CD14-positive monocyte (primary cell): ENCODE results near the gene CHADL. TPM values are rescaled to one million over a fixed set of nuclear protein-coding genes. Genes with fewer than 3 reads are reported as not detected.

Source experiments
- DNase-seq, 3 donors: peaks; one replicate each; pipeline ENCODE4 v3.0.0-alpha.2; 2011 to 2022
- H2AFZ ChIP-seq: 2 replicates; pipeline ENCODE4 v1.6.0; 2012; ENCODE audit warnings: mild to moderate bottlenecking, low read depth, low read length, inconsistent platforms; ENCODE audit not compliant: insufficient read depth, poor library complexity, severe bottlenecking
- H3K27ac ChIP-seq, 2 donors: 1 replicate in 1 of 2; 2 replicates in 1 of 2; pipeline ENCODE4 v1.5.1; 2012 to 2013; ENCODE audit warnings: low read length in 2 of 2, control low read depth in 1 of 2, inconsistent platforms in 1 of 2, low read depth in 1 of 2, mild to moderate bottlenecking in 1 of 2
- H3K27me3 ChIP-seq, 2 donors: one replicate each; pipeline versions ENCODE4 v1.6.0 to v1.6.1; 2011 to 2013; ENCODE audit warnings: low read length in 2 of 2; ENCODE audit not compliant: control insufficient read depth in 2 of 2, insufficient read depth in 2 of 2
- H3K36me3 ChIP-seq, 2 donors: replicated peaks in 1 of 2; 1 replicate in 1 of 2; 2 replicates in 1 of 2; pipeline versions ENCODE4 v1.5.1 to v1.6.1; 2012 to 2013; ENCODE audit warnings: low read length in 2 of 2, control low read depth in 1 of 2, inconsistent platforms in 1 of 2, mild to moderate bottlenecking in 1 of 2; ENCODE audit not compliant: insufficient read depth in 2 of 2, control insufficient read depth in 1 of 2
- H3K4me1 ChIP-seq, 2 donors: 1 replicate in 1 of 2; 2 replicates in 1 of 2; pipeline versions ENCODE4 v1.5.1 to v1.6.1; 2012 to 2013; ENCODE audit warnings: low read length in 2 of 2, control low read depth in 1 of 2, inconsistent platforms in 1 of 2, mild to moderate bottlenecking in 1 of 2, moderate library complexity in 1 of 2; ENCODE audit not compliant: insufficient read depth in 2 of 2, control insufficient read depth in 1 of 2
- H3K4me2 ChIP-seq: replicated peaks from 2 replicates; pipeline ENCODE3; 2012; ENCODE audit warnings: low read length, moderate library complexity, mild to moderate bottlenecking; ENCODE audit not compliant: poor library complexity, severe bottlenecking; ENCODE audit errors: extremely low read depth
- H3K4me3 ChIP-seq, 3 experiments: fragments of 200-600 bp in 1 of 3; sonication (generic) in 1 of 3; replicated peaks in 1 of 3; 1 replicate in 2 of 3; 2 replicates in 1 of 3; pipeline ENCODE4 v1.5.1; 2011 to 2013; ENCODE audit warnings: low read length in 3 of 3, mild to moderate bottlenecking in 3 of 3, control low read depth in 2 of 3, low read depth in 2 of 3, inconsistent platforms in 1 of 3, moderate library complexity in 1 of 3
- H3K79me2 ChIP-seq: 2 replicates; pipeline ENCODE4 v1.6.0; 2012; ENCODE audit warnings: mild to moderate bottlenecking, control low read depth, inconsistent platforms, low read length, moderate library complexity; ENCODE audit not compliant: insufficient read depth
- H3K9ac ChIP-seq: 2 replicates; pipeline ENCODE4 v1.6.0; 2017; ENCODE audit warnings: low read length, mild to moderate bottlenecking; ENCODE audit not compliant: insufficient read depth, poor library complexity, severe bottlenecking
- H3K9me3 ChIP-seq, 2 donors: replicated peaks in 1 of 2; 1 replicate in 1 of 2; 2 replicates in 1 of 2; pipeline versions ENCODE4 v1.5.1 to v1.6.1; 2012 to 2013; ENCODE audit warnings: low read length in 2 of 2, control low read depth in 1 of 2; ENCODE audit not compliant: control insufficient read depth in 1 of 2, insufficient read depth in 1 of 2
- H4K20me1 ChIP-seq: 2 replicates; pipeline ENCODE4 v1.6.0; 2012; ENCODE audit warnings: mild to moderate bottlenecking, low read length, control low read depth, moderate library complexity; ENCODE audit not compliant: insufficient read depth
- H3K27ac Mint-ChIP-seq, 7 donors: one replicate each; pipeline ENCODE4 v1.8.0; 2020; ENCODE audit warnings: mild to moderate bottlenecking in 7 of 7, mixed read lengths in 7 of 7, moderate library complexity in 6 of 7, inconsistent platforms in 2 of 7
- H3K27me3 Mint-ChIP-seq, 3 donors: one replicate each; pipeline ENCODE4 v1.8.0; 2021 to 2022; ENCODE audit warnings: low read depth in 3 of 3, mild to moderate bottlenecking in 3 of 3, mixed read lengths in 3 of 3, moderate library complexity in 3 of 3, inconsistent platforms in 1 of 3
- H3K36me3 Mint-ChIP-seq, 2 donors: one replicate each; pipeline ENCODE4 v1.8.0; 2020; ENCODE audit warnings: mixed read lengths in 2 of 2, inconsistent platforms in 1 of 2, mild to moderate bottlenecking in 1 of 2
- H3K4me1 Mint-ChIP-seq: one replicate; pipeline ENCODE4 v1.8.0; 2020; ENCODE audit warnings: mild to moderate bottlenecking, mixed read lengths
- H3K4me3 Mint-ChIP-seq, 2 donors: one replicate each; pipeline ENCODE4 v1.8.0; 2020; ENCODE audit warnings: mild to moderate bottlenecking in 2 of 2, mixed read lengths in 2 of 2, moderate library complexity in 1 of 2
- H3K9me3 Mint-ChIP-seq, 7 donors: one replicate each; pipeline ENCODE4 v1.8.0; 2020 to 2022; ENCODE audit warnings: mixed read lengths in 7 of 7, mild to moderate bottlenecking in 6 of 7, moderate library complexity in 6 of 7, inconsistent platforms in 2 of 7
- WGBS: methylation state at CpG from one replicate; pipeline ENCODE4 v1.1.5; 2013; ENCODE audit warnings: missing lambda C conversion rate; ENCODE audit not compliant: insufficient coverage; 5-methylcytosine and 5-hydroxymethylcytosine counted together
- intact Hi-C, 2 donors: fragments of 100-400 bp; cut with micrococcal nuclease; formaldehyde crosslinking; loops; one replicate each; pipeline versions ENCODE4 v1.15.0 to v1.15.1; 2023
- polyA plus RNA-seq, 3 donors: library from polyadenylated mRNA; depleted of rRNA in 1 of 3; unstranded in 2 of 3; stranded (reverse) in 1 of 3; fragments of 300-500 nt in 2 of 3; fragments of >200 nt in 1 of 3; fragmentation: Illumina TruSeq in 2 of 3; gene quantifications; 1 replicate in 2 of 3; 2 replicates in 1 of 3; pipeline ENCODE4 v1.2.3, GENCODE V29; 2012 to 2021
- TF ChIP-seq, protein P1 (sequence below): fragments of 200-600 bp; IDR thresholded peaks from one replicate; pipeline ENCODE4 v1.8.0; 2022; ENCODE audit warnings: antibody characterized with exemption, mild to moderate bottlenecking

The CHADL gene
- polyA plus RNA-seq, 3 donors: 0.11 to 0.35 (median 0.27) TPM

DNA sequence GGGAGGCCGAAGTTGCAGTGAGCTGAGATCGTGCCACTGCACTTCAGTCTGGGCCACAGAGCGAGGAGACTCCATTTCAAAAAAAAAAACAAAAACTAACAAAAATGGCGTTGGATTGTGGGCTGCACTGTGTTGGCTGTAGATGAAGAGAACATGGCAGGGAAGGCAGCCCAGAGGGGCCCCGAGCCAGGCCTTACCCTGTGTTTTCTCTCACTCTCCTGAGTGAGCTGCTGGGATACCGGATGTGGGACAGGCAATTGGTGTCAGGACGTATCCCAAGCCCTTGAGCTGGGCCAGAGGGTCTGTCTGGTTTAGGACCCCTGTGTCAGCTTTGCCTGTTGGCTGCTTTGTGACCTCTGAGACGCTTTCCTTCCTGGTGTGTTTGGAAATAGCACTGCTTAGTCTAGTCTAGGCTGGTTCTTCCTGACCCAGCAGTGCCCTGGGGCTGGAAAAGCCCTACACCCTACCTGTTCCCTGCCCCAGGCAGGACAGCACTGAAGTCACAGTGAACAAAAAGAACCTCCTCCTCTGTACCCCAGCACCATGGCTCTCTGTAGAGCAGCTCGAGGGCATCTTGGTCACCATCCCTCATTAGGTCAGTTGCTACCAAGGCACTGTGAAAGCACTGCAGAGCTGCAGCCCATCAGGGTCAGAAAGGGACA lies 17.8 kb downstream of the CHADL start:
- Mint-ChIP-seq H3K36me3 (peaks cover 70 to 93% of the 10 kb centered on the region in 2 donors), H3K4me1 (peaks cover 7% of the 10 kb centered on the region), H3K4me3 (no peak overlapping the region), H3K27ac (peak overlapping the region in 1 of 7 donors; percentile 6), H3K9me3 (no peaks in the 10 kb centered on the region), H3K27me3 (peaks cover 0 to 2% (median 0%) of the 10 kb centered on the region in 3 donors)
- Histone ChIP-seq H3K4me3 (no peak overlapping the region), H4K20me1 (no peaks in the 10 kb centered on the region), H3K79me2 (no peaks in the 10 kb centered on the region), H3K27ac (peak overlapping the region in 1 of 2 donors; percentile 38), H3K36me3 (peaks cover 70 to 89% of the 10 kb centered on the region in 2 donors), H3K4me1 (peaks cover 5 to 7% of the 10 kb centered on the region in 2 donors), H2AFZ (no peak overlapping the region), H3K4me2 (no peak overlapping the region), H3K9me3 (no peaks in the 10 kb centered on the region), H3K27me3 (no peaks in the 10 kb centered on the region), H3K9ac (no peak overlapping the region)
- TF ChIP-seq, protein P1, sequence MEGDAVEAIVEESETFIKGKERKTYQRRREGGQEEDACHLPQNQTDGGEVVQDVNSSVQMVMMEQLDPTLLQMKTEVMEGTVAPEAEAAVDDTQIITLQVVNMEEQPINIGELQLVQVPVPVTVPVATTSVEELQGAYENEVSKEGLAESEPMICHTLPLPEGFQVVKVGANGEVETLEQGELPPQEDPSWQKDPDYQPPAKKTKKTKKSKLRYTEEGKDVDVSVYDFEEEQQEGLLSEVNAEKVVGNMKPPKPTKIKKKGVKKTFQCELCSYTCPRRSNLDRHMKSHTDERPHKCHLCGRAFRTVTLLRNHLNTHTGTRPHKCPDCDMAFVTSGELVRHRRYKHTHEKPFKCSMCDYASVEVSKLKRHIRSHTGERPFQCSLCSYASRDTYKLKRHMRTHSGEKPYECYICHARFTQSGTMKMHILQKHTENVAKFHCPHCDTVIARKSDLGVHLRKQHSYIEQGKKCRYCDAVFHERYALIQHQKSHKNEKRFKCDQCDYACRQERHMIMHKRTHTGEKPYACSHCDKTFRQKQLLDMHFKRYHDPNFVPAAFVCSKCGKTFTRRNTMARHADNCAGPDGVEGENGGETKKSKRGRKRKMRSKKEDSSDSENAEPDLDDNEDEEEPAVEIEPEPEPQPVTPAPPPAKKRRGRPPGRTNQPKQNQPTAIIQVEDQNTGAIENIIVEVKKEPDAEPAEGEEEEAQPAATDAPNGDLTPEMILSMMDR: no peak
- WGBS: 96% methylated on average over 5 of the region's 9 CpGs
- intact Hi-C loops: no loop called here
- no peak for DNase-seq

DNA sequence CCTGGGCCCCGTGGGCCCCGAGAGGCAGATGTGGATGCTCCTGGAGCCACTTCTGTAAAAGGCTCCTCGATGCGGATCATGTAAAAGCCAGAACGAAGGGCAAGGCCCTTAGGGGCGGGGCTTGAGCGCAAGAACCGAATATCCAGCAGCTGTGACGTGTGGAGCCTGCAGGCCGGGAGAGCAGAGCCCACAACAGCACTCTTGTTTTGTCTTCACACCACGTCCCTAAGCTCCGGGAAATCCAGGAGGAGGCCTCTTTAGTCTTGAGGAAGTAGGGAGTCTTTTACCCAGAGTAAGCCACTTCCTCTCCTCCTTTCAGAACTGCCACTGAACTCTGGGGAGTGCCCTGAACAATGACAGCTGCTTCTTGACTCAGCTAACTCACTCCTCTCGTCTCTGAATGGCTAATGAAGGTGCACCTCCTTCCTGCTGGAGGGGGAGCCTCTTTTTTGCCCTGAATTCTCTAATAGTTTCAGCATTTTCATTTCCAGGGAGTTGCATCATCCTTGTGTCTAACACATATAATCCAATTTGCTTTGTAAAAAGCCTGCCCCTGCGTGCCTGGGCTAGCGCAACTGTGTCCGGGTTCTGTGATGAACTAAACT lies 23.1 kb downstream of the CHADL start:
- peaks cover 27% of the 10 kb centered on the region for H3K4me1 Mint-ChIP-seq
- Histone ChIP-seq H3K4me1 (peaks cover 28% of the 10 kb centered on the region in 2 donors), H3K36me3 (peaks cover 32 to 71% of the 10 kb centered on the region in 2 donors), H3K4me2 (peak overlapping the region; percentile 70), H3K27me3 (no peaks in the 10 kb centered on the region), H3K9ac (peak overlapping the region; percentile 53), H2AFZ (peak overlapping the region; percentile 79), H3K79me2 (no peaks in the 10 kb centered on the region), H3K9me3 (no peaks in the 10 kb centered on the region), H3K27ac (peak overlapping the region; percentile 77 to 84), H3K4me3 (peak overlapping the region; percentile 13 to 62 (median 30)), H4K20me1 (no peaks in the 10 kb centered on the region)
- H3K27me3 Mint-ChIP-seq: peaks cover 0 to 3% (median 0%) of the 10 kb centered on the region in 3 donors
- peak overlapping the region; percentile 79 to 97 (median 94) for H3K27ac Mint-ChIP-seq
- TF ChIP-seq, protein P1: no peak
- WGBS: 0% methylated on average over 6 of the region's 16 CpGs
- DNase-seq: peak; percentile 87 to 95 (median 89)
- H3K36me3 Mint-ChIP-seq: peaks cover 50 to 76% of the 10 kb centered on the region in 2 donors
- peaks cover 0 to 7% (median 5%) of the 10 kb centered on the region in 7 donors for H3K9me3 Mint-ChIP-seq
- H3K4me3 Mint-ChIP-seq: peak overlapping the region; percentile 72 to 86
- intact Hi-C loops: no loop called here
